AG04450 (cell line): ENCODE results near the gene ANO1. TPM values are rescaled to one million over a fixed set of nuclear protein-coding genes. Genes with fewer than 3 reads are reported as not detected.
"Not testable (repeated sequence)": the region's sequence is repeated elsewhere in the genome, so short reads cannot be mapped to it uniquely, and the experiment has no call there.

Experiments
- CTCF ChIA-PET: fragments of 300-600, 350-600 bp; formaldehyde crosslinking; extraction: SDS; loops from one replicate; lab custom pipeline; 2022; ENCODE audit warnings: antibody characterized with exemption, inconsistent platforms; lab: Charles Lee
- POLR2A ChIA-PET: fragments of 350-600 bp; formaldehyde crosslinking; extraction: SDS; loops from one replicate; lab custom pipeline; 2021; ENCODE audit warnings: antibody characterized with exemption, inconsistent platforms; lab: Yijun Ruan, JAX
- DNase-seq: peaks from one replicate; pipeline ENCODE4 v3.0.0-alpha.2; 2011; ENCODE audit warnings: low read depth, low spot score
- H3K27ac ChIP-seq: one replicate; pipeline ENCODE4 v1.5.1; 2012; ENCODE audit warnings: low read depth, low read length, control low read depth
- H3K27me3 ChIP-seq: one replicate; pipeline ENCODE4 v1.6.0; 2012; ENCODE audit warnings: low read length; ENCODE audit not compliant: control insufficient read depth, insufficient read depth
- H3K4me3 ChIP-seq: 2 replicates; pipeline ENCODE4 v1.5.1; 2011; ENCODE audit warnings: mild to moderate bottlenecking, low read depth, low read length, control low read depth
- H3K9me3 ChIP-seq: 2 replicates; pipeline ENCODE4 v1.5.1; 2012; ENCODE audit warnings: low read length; ENCODE audit not compliant: control insufficient read depth, insufficient read depth
- CTCF ChIP-seq: IDR thresholded peaks from 2 replicates; pipeline ENCODE4 v1.5.1; 2011; ENCODE audit warnings: low read depth, low read length, control low read depth, inconsistent platforms
- polyA plus RNA-seq: library from polyadenylated mRNA; depleted of rRNA; stranded (reverse); fragments of >200 nt; gene quantifications from 2 replicates; pipeline ENCODE4 v1.2.3, GENCODE V29; 2011

ANO1 gene
- polyA plus RNA-seq, 1 experiment = 10.3 TPM

DNA sequence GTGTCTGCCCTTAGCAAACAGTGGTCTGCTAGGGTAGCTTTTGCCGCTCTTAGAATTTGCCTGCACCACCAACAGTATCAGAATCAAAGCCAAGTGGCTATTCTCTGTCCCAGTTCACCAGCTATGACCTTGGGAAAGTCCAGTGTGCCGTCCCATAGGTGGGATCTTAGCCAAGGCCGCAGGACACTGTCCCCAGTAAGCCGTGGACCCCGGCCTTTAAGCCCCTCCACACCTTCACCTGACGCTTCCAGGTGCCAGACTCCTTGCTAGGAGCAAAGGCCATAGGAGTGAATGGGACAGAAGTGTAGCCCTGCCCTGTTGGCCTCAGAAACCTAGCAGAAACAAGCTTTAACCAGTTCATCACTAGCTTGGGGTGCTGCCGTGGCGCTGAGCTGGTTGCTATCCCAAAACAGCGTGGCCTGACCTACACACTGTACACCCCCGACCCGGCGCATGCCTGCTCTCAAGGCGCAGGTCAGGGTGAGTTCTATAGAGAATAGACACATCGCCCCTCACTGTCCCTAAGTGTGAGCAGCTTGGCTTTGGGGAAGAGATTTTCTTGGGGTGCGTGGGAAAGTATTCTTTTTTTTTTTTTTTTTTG, 129.5 kb downstream of the ANO1 start:
- Histone ChIP-seq H3K9me3 (no peaks in the 10 kb centered on the region), H3K4me3 (no peak overlapping the region), H3K27me3 (no peaks in the 10 kb centered on the region), H3K27ac (no peak overlapping the region)
- no peak for TF ChIP-seq CTCF
- no peak for DNase-seq
- CTCF ChIA-PET = no interaction called here
- POLR2A ChIA-PET = interaction anchor here (0.7 kb wide), 1 partner anchor 54 kb away, joined by 6 read pairs; no protein-coding TSS in a partner anchor

DNA sequence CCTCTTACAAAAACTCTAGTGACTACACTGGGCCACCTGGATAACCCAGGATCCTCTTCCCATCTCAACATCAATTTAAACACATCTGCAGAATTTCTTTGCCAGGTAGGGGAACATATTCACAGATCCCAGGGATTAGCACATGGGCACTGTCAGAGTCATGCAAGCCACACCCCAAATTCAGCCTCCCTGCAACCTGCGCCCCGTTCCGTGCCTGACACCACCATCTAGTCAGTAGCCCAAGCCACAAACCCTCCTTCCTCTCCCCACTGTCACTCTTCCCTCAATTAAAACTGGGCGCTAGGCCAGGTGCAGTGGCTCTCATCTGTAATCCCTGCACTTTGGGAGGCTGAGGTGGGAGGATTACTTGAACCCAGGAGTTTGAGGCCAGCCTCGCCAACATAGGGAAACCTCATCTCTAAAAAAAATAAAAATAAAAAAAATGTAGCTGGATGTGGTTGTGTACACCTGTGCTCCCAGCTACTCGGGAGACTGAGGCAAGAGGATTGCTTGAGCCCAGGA, 131.3 kb downstream of the ANO1 start:
- Histone ChIP-seq H3K27ac (no peak overlapping the region), H3K9me3 (no peaks in the 10 kb centered on the region), H3K4me3 (no peak overlapping the region), H3K27me3 (no peaks in the 10 kb centered on the region)
- DNase-seq = no peak
- CTCF ChIA-PET = no interaction called here
- no peak for TF ChIP-seq CTCF
- POLR2A ChIA-PET = no interaction called here

DNA sequence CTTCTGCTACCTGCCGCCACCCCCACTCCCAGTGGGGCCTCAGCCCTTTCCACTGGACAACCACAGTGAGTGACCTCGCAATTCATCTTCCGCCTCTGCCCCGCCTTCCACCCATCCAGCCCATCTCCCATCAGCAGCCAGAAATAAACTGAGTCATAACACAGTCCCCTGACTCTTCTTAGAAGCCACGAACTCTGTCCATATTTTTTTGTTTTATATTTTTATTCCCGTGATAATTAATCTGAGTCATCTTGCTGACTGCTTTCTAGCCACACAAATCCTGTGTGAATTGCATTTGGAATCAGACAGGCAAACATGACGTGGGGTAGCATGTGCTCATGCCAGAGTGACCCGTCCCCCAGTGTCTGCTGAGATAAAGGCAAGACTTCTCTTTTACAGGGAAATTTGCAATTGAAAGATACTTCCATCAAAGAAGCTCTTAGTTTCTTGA, 132.0 kb downstream of the ANO1 start:
- no peak for TF ChIP-seq CTCF
- H3K9me3 ChIP-seq = no peaks in the 10 kb centered on the region
- ChIA-PET CTCF (no interaction called here), POLR2A (no interaction called here)
- no peaks in the 10 kb centered on the region for H3K27me3 ChIP-seq
- H3K4me3 ChIP-seq = no peak overlapping the region
- DNase-seq = no peak
- no peak overlapping the region for H3K27ac ChIP-seq

DNA sequence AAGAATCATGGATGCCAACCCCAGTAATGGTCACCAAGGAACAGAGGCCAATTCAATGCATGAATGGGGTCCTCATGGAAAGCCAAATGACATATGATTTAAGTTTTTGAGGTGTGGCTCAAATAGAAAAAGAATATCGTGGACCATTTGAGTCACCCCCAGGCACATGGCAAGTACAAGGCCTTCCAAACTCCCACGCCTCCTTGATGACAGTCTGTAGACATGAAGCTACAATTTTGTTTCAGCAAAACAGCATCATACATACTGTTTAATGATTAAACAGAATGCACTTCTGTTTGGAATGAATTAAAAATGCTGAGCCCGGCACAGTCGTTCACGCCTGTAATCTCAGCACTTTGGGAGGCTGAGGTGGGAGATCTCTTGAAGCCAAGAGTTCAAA, 132.4 kb downstream of the ANO1 start:
- DNase-seq = no peak
- ChIA-PET POLR2A (no interaction called here), CTCF (no interaction called here)
- no peak overlapping the region for H3K4me3 ChIP-seq
- no peak for TF ChIP-seq CTCF
- no peaks in the 10 kb centered on the region for H3K9me3 ChIP-seq
- no peaks in the 10 kb centered on the region for H3K27me3 ChIP-seq
- no peak overlapping the region for H3K27ac ChIP-seq

DNA sequence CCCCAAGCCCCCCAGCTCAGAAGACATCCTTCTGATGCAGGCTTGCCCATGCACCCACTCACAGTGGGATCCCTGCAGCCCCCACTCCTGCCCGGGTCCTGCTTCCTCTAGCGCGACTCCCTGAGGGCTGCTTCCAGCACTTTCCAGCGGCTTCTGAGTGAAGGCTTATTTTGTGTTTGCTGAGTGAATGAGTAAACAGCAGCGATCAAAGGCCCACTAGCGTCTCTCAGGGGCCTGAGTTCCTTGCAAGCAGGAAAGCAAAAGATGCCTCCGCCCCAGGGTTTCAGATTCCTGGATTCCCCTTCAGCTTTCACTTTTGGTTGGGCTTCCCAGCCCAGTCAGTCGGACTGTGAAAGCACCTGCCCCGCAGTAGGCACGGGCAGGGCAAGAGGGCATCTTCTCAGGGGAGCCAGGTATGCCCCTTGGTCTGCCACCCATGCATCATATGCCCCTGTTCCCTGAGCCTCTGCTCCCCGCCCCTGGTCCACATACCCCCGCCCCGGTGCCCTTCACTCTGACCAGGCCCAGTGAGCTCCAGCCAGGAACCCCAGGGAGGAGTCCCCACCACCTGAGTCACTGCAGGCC, 134.2 kb downstream of the ANO1 start:
- CTCF ChIA-PET = no interaction called here
- H3K4me3 ChIP-seq = no peak overlapping the region
- no peak overlapping the region for H3K27ac ChIP-seq
- DNase-seq = no peak
- H3K9me3 ChIP-seq = no peaks in the 10 kb centered on the region
- TF ChIP-seq CTCF = no peak
- H3K27me3 ChIP-seq = no peaks in the 10 kb centered on the region
- POLR2A ChIA-PET = interaction anchor here (0.6 kb wide), 1 partner anchor 767 kb away, joined by 3 read pairs; no protein-coding TSS in a partner anchor

DNA sequence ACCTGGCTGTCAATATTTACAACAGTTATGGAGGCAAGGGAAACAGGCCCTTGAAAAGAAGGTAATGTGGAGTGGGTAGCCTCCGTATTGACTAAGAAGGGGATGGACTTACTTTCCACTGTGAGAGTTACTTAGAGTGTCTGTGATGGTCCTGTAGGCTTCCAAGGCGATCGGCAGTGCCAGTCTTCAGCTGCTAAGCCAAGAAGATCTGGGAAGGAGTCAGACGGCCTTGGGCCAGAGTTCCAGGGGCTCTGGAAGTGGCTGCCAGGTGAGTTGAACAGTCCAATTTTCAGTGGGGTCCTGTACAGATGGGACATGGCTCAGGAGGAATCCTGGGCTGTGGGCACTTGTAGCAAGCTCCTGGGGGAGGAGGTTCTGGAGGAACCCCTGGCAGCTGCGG, 139.3 kb downstream of the ANO1 start:
- CTCF ChIA-PET, POLR2A ChIA-PET, H3K27ac ChIP-seq, DNase-seq, H3K4me3 ChIP-seq, H3K9me3 ChIP-seq: not testable (repeated sequence)
- peaks cover 11% of the 10 kb centered on the region for H3K27me3 ChIP-seq

GRCh38 chr11:70218076-70218475, 140.0 kb downstream of the ANO1 start:
- H3K27ac ChIP-seq, CTCF ChIA-PET, H3K9me3 ChIP-seq, H3K4me3 ChIP-seq, POLR2A ChIA-PET, DNase-seq: not testable (repeated sequence)
- peaks cover 11% of the 10 kb centered on the region for H3K27me3 ChIP-seq
